Stomach smooth muscle (tissue), 2 donors: ENCODE results near the gene TAS2R39.

ENCODE experiments used
- H3K27ac ChIP-seq: one replicate; pipeline ENCODE4 v1.7.0; 2013; ENCODE audit warnings: mild to moderate bottlenecking, low read length, inconsistent platforms
- H3K27me3 ChIP-seq, 2 donors: one replicate each; pipeline ENCODE4 v1.7.0; 2013; ENCODE audit warnings: low read length in 2 of 2; ENCODE audit not compliant: insufficient read depth in 2 of 2, control insufficient read depth in 1 of 2
- H3K36me3 ChIP-seq, 2 donors: one replicate each; pipeline ENCODE4 v1.7.0; 2013; ENCODE audit warnings: low read length in 2 of 2; ENCODE audit not compliant: control insufficient read depth in 2 of 2, insufficient read depth in 2 of 2
- H3K4me1 ChIP-seq: one replicate; pipeline ENCODE4 v1.7.0; 2013; ENCODE audit warnings: low read length; ENCODE audit not compliant: control insufficient read depth, insufficient read depth
- H3K4me3 ChIP-seq, 2 donors: one replicate each; pipeline ENCODE4 v1.7.0; 2013; ENCODE audit warnings: low read length in 2 of 2
- H3K9ac ChIP-seq, 2 donors: one replicate each; pipeline ENCODE4 v1.7.0; 2013; ENCODE audit warnings: low read length in 2 of 2, mild to moderate bottlenecking in 1 of 2
- H3K9me3 ChIP-seq, 2 donors: one replicate each; pipeline ENCODE4 v1.7.0; 2013; ENCODE audit warnings: low read length in 2 of 2; ENCODE audit not compliant: control insufficient read depth in 2 of 2
- donor health status: healthy.
- donor health status: Pancreatic carcinoma.

Gene TAS2R39

DNA sequence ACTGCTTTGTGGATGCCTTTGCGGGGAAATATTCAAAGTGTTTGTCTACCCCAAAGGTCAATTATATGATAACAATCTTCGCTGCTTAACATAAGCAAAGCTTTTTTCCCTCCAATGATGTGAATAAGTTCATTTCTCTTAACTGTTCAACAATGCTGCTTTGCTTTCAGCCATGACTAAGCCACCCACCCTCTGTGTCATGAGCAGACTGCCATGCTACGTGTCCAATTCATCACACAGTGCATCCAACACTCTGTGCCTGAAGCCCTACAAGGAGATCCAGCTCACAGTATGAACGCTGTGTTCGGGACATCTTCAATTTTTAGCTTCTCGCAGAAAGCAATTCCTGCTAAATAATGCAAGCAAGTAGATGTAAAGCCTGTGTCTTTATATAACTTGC, 32.9 kb downstream of the TAS2R39 start:
- Histone ChIP-seq H3K27ac (no peak overlapping the region), H3K9me3 (no peaks in the 10 kb centered on the region), H3K36me3 (no peaks in the 10 kb centered on the region), H3K27me3 (no peaks in the 10 kb centered on the region), H3K4me1 (no peaks in the 10 kb centered on the region), H3K9ac (peak overlapping the region in 1 of 2 donors; percentile 29), H3K4me3 (no peak overlapping the region)

DNA sequence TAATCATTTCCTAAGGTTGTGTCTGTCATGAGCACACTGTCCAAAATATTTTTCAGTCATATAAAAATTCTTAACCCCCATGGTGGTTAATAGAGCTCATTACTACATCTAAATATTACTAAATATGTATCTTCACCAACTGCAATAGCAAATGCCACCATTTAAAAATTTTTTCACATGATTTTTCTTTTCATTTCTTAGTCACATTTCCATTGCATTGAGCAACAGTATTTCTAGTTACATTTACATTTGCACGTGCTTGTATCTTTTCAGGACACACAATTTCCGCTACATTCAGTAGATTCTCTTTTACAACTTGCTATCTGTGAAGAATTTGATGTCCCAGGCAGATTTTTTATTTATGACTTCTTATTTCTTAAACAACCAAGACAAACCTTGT, 33.5 kb downstream of the TAS2R39 start:
- Histone ChIP-seq H3K4me3 (no peak overlapping the region), H3K27me3 (no peaks in the 10 kb centered on the region), H3K4me1 (no peaks in the 10 kb centered on the region), H3K9ac (no peak overlapping the region), H3K27ac (no peak overlapping the region), H3K36me3 (no peaks in the 10 kb centered on the region), H3K9me3 (no peaks in the 10 kb centered on the region)

DNA sequence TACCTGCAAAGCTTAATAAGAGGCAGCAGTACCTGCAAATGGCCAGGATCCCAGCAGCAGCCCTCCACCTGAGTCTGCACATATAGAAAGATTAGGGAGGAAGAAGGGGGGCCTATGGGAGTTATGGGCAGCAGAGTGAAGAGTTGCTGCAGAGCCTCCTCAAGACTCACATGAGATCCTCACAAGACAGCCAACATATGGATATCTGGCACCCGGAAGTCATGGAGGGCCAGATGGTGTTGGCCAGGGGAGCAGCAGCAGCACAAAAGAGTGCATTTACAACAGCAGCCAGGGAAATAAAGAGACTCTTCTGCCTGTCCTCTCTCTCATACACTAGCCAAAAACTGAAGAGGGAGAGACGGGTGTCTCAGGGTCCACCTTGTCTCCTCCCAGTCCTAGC, 34.6 kb downstream of the TAS2R39 start:
- Histone ChIP-seq H3K4me1 (no peaks in the 10 kb centered on the region), H3K9ac (no peak overlapping the region), H3K27me3 (no peaks in the 10 kb centered on the region), H3K27ac (no peak overlapping the region), H3K9me3 (no peaks in the 10 kb centered on the region), H3K36me3 (no peaks in the 10 kb centered on the region), H3K4me3 (no peak overlapping the region)

DNA sequence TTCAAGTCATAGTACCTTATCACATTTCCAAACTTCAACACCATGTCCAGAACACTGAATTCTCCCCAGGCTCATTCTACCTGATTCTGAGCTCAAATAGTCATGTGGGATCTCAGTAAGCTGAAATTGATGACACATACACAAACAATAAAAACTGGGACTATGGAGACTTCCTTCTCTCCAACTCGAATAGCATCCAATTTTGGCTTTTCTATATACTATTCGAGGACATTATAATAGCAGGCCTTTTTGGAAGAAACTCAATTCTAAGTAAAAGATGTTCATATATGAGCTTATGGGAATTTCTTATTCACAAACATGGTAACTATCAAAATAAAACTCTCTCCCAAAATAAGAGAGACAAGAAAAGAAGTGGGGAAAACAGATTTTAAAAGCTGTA, 38.1 kb downstream of the TAS2R39 start:
- H3K36me3 ChIP-seq = no peaks in the 10 kb centered on the region
- no peaks in the 10 kb centered on the region for H3K4me1 ChIP-seq
- no peak overlapping the region for H3K4me3 ChIP-seq
- no peak overlapping the region for H3K27ac ChIP-seq
- H3K9ac ChIP-seq = no peak overlapping the region
- H3K9me3 ChIP-seq = no peaks in the 10 kb centered on the region
- H3K27me3 ChIP-seq = no peaks in the 10 kb centered on the region

DNA sequence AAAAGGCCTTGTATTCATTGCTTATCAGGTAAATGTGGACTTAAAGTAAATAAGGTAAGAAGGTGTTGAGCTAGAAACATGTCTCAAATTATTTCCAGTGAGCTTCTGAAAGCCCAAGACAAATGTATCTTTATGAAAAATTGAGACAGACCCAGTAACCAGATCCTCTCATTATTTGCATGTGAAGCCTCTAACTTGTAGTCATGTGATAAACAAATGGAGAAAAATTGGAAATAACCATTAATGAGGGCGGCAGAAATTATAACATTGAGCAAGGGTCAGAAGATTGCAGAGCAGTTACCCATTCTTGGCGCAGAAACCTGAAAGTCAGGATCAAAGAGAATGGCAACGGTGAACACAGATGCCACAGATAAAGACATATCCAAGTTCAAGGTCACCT, 38.5 kb downstream of the TAS2R39 start, which contains the start of gene TAS2R40:
TAS2R40 (plus strand) TSS at position 301 of the 400 bp plus-strand sequence; CDS start at position 343, 42 bp downstream.
- H3K9ac ChIP-seq = no peak within 1 kb of the TSS
- no peaks in the 10 kb centered on the region for H3K27me3 ChIP-seq
- H3K4me3 ChIP-seq = no peak within 1 kb of the TSS
- H3K4me1 ChIP-seq = no peaks in the 10 kb centered on the region
- no peak within 1 kb of the TSS for H3K27ac ChIP-seq
- no peaks in the 10 kb centered on the region for H3K36me3 ChIP-seq
- no peaks in the 10 kb centered on the region for H3K9me3 ChIP-seq

DNA sequence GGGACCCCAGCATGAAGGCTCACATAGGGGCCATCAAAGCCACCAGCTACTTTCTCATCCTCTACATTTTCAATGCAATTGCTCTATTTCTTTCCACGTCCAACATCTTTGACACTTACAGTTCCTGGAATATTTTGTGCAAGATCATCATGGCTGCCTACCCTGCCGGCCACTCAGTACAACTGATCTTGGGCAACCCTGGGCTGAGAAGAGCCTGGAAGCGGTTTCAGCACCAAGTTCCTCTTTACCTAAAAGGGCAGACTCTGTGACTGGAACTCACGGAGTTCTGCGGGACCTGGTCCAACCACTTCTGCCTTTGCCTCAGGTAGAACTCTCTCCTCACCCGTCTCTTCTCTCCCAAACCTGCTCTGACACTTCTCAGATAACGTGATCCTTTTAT, 39.6 kb downstream of the TAS2R39 start:
- Histone ChIP-seq H3K4me3 (no peak overlapping the region), H3K27me3 (no peaks in the 10 kb centered on the region), H3K36me3 (no peaks in the 10 kb centered on the region), H3K9me3 (no peaks in the 10 kb centered on the region), H3K27ac (no peak overlapping the region), H3K9ac (no peak overlapping the region), H3K4me1 (no peaks in the 10 kb centered on the region)

DNA sequence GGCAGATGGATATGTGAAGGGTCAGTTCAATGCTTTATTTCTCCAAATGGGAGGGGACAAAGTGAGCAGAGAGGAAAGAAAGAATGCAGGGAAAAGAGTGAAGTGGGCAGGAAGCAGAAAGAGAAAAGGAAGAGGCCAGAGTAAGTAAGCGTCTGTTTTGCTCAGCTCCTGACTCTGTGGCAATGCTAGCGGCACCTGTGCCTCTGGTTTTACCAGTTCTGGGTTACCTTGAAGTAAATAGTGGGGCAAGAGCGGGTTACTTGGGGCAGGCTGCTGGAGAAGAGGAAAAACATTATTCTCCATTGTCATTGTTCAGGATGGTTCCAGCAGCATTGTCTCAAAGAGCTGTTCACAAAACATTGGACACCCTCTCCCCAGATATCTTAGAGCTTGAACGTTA, 40.6 kb downstream of the TAS2R39 start:
- Histone ChIP-seq H3K9me3 (no peaks in the 10 kb centered on the region), H3K27ac (no peak overlapping the region), H3K27me3 (no peaks in the 10 kb centered on the region), H3K9ac (no peak overlapping the region), H3K4me1 (no peaks in the 10 kb centered on the region), H3K4me3 (no peak overlapping the region), H3K36me3 (no peaks in the 10 kb centered on the region)

DNA sequence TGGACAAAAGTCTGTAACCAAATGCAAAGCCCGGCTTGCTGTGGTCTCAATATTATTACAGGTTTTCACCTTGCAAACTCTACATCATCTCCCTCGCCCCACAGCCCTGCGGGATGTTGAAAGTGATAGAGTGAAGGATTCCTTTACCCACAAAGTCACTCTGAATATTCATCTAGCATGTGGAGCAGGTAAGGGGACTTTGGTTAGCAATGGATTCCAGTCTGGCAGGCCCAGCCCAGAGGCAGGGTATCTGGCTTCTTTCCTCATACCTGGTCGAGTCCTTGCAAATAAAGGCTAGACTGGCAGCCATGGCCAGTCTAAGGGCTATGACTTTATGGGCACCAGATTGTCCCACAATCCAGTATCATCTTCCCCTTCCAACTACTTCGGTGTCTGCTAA, 41.8 kb downstream of the TAS2R39 start:
- no peaks in the 10 kb centered on the region for H3K9me3 ChIP-seq

DNA sequence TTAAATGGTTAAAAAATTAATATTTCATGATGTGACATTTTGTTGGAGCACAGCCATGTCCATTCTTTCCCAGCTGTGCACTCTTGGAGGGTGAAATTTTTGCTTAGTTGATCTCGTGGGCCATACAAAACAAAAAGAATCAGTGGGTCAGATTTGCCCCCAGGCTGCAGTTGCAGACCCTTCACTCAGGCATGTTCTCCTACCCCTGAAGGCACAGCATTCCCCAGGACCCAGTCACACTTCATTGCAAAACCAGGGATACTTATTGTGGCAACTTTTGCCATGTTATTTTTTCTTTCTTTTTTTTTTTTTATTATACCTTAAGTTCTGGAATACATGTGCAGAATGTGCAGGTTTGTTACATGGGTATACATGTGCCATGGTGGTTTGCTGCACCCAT, 44.6 kb downstream of the TAS2R39 start:
- no peak overlapping the region for H3K27ac ChIP-seq
- H3K27me3 ChIP-seq = no peaks in the 10 kb centered on the region
- no peak overlapping the region for H3K4me3 ChIP-seq
- H3K9me3 ChIP-seq = no peaks in the 10 kb centered on the region
- no peak overlapping the region for H3K9ac ChIP-seq
- no peaks in the 10 kb centered on the region for H3K36me3 ChIP-seq
- no peaks in the 10 kb centered on the region for H3K4me1 ChIP-seq

More for the DNA sequence above, 41.8 kb downstream of the TAS2R39 start:
- no peak overlapping the region for H3K27ac ChIP-seq
- no peaks in the 10 kb centered on the region for H3K36me3 ChIP-seq
- no peaks in the 10 kb centered on the region for H3K4me1 ChIP-seq
- H3K9ac ChIP-seq = no peak overlapping the region
- no peaks in the 10 kb centered on the region for H3K27me3 ChIP-seq
- no peak overlapping the region for H3K4me3 ChIP-seq

DNA sequence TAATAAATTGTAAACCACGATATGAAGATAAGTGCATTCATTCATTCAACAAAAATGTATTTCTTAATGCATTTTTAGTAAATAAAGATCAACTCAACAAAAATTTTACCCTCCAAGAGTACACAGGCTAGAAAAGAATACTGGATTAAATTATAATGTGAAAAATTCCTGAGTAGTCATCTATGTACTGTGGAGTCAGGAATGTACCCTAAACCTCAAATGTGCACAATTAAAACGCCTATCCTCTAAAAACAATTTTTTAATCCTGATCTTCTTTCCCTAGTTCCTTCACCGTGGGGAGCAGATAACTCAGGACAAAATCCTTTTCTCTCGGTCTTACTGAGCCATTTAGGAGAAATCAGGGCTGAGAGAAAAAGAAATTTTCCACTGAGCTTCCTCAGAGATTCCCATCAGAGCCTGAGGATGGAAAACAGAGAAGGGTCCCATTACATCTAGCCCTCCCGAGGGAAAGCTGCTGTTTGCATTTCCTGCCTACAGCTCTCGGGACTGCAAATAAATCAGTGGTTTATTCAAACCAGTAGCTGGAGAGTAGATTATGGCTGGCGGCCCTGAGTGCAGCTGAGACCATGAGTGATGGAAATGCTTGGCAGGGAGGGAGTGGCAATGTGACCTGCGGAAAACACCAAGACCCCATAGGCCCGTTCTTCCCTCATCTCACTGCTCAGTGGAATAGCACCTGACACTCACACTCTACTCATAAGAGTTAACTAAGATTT, 46.0 kb downstream of the TAS2R39 start:
- Histone ChIP-seq H3K9ac (no peak overlapping the region), H3K4me3 (no peak overlapping the region), H3K36me3 (no peaks in the 10 kb centered on the region), H3K27ac (no peak overlapping the region), H3K4me1 (no peaks in the 10 kb centered on the region), H3K27me3 (no peaks in the 10 kb centered on the region), H3K9me3 (no peaks in the 10 kb centered on the region)

DNA sequence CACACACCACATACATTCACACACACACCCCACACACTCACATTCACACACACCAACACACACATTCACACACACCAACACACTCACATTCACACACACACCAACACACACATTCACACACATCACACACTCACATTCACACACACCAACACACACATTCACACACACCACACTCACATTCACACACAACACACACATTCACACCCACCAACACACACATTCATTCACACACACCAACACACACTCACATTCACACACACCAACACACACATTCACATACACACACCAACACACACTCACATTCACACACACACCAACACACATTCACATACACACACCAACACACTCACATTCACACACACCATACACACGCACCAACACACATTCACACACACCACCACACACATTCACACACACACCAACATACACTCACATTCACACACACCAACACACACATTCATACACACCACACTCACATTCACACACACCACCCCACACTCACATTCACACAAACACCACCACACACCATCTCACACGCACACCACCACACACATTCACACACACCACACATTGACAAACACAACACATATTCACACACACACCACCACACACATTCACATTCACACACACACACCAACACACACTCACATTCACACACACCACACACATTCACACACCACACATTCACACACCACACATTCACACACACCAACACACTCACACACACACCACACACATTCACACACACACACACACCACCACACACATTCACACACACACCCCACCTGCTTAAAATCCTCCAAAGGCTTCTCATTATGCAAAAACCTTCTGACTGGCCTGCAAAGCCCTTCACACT, 47.6 kb downstream of the TAS2R39 start:
- no peaks in the 10 kb centered on the region for H3K27me3 ChIP-seq
- H3K36me3 ChIP-seq = no peaks in the 10 kb centered on the region
- H3K4me3 ChIP-seq = no peak overlapping the region
- H3K27ac ChIP-seq = no peak overlapping the region
- H3K9me3 ChIP-seq = peaks cover 0 to under 1% of the 10 kb centered on the region in 2 donors
- H3K9ac ChIP-seq = no peak overlapping the region
- H3K4me1 ChIP-seq = no peaks in the 10 kb centered on the region
